GM12878 (cell line): Measurements from ENCODE around the gene CHMP6. TPM values are rescaled to one million over a fixed set of nuclear protein-coding genes. Genes with fewer than 3 reads are reported as not detected.

ENCODE experiments used
- ATAC-seq: fragments of 200-7000 bp; cut with Tn5 transposase; 3 replicates; pipeline ENCODE4 v1.9.1; 2020; ENCODE audit warnings: mild to moderate bottlenecking, moderate library complexity
- BruUV-seq: library from RNA; stranded (reverse); fragments of 400-500 nt; replicated peaks from 2 replicates; lab custom pipeline; 2021; lab: Mats Ljungman, UMichigan
- CTCF ChIA-PET: fragments of 300-600 bp; sonication (Branson Sonifier 250); formaldehyde crosslinking; extraction: SDS; loops from one replicate; lab custom pipeline; 2021; ENCODE audit warnings: inconsistent platforms; lab: Yijun Ruan, JAX
- POLR2A ChIA-PET: fragments of 350-600 bp; formaldehyde crosslinking; extraction: SDS; loops from one replicate; lab custom pipeline; 2021; ENCODE audit warnings: inconsistent platforms; lab: Charles Lee
- RAD21 ChIA-PET: fragments of 300-600 bp; sonication (Branson Sonifier 250); formaldehyde crosslinking; loops from one replicate; lab custom pipeline; 2023; ENCODE audit warnings: antibody characterized with exemption; ENCODE audit not compliant: unreplicated experiment; lab: Charles Lee
- SMC1A ChIA-PET: fragments of 300-600 bp; sonication (Branson Sonifier 250); formaldehyde crosslinking; loops from one replicate; lab custom pipeline; 2023; ENCODE audit not compliant: unreplicated experiment, uncharacterized antibody; lab: Charles Lee
- DNase-seq: peaks from one replicate; pipeline ENCODE4 v3.0.0-alpha.2; 2011; ENCODE audit warnings: low read depth, low spot score
- FAIRE-seq: peaks from 3 replicates; lab custom pipeline; 2011; peaks lifted over from hg19 to GRCh38; lab: Jason Lieb, UNC
- H2AFZ ChIP-seq: 2 replicates; pipeline ENCODE4 v1.6.0; 2011; ENCODE audit warnings: low read depth, low read length, control low read depth; ENCODE audit not compliant: control insufficient read depth
- H3K27ac ChIP-seq: 2 replicates; pipeline ENCODE4 v1.5.1; 2011; ENCODE audit warnings: control low read depth; ENCODE audit not compliant: control insufficient read depth, insufficient read depth
- H3K27me3 ChIP-seq, 2 experiments: replicated peaks in 1 of 2; 2 replicates each; pipeline versions ENCODE4 v1.6.0 to v1.6.1; 2011; ENCODE audit warnings: low read length in 1 of 2; ENCODE audit not compliant: control insufficient read depth in 2 of 2, insufficient read depth in 2 of 2
- H3K36me3 ChIP-seq, 2 experiments: 2 replicates each; pipeline ENCODE4 v1.5.1; 2011; ENCODE audit warnings: low read length in 1 of 2; ENCODE audit not compliant: control insufficient read depth in 2 of 2, insufficient read depth in 2 of 2
- H3K4me1 ChIP-seq: 2 replicates; pipeline ENCODE4 v1.6.1; 2011; ENCODE audit warnings: mild to moderate bottlenecking, low read length, moderate library complexity, mixed read lengths; ENCODE audit not compliant: control insufficient read depth, insufficient read depth
- H3K4me2 ChIP-seq: 2 replicates; pipeline ENCODE4 v1.6.0; 2011; ENCODE audit warnings: control low read depth; ENCODE audit not compliant: control insufficient read depth, insufficient read depth
- H3K4me3 ChIP-seq: fragments of 200-600 bp; sonication (generic); 2 replicates; pipeline ENCODE4 v1.5.1; 2016
- H3K79me2 ChIP-seq: 2 replicates; pipeline ENCODE4 v1.6.0; 2011; ENCODE audit warnings: low read length; ENCODE audit not compliant: control insufficient read depth, insufficient read depth
- H3K9ac ChIP-seq: 2 replicates; pipeline ENCODE4 v1.8.0; 2011; ENCODE audit warnings: low read length, control low read depth, mixed read lengths; ENCODE audit not compliant: control insufficient read depth, insufficient read depth
- H3K9me3 ChIP-seq: replicated peaks from 3 replicates; pipeline ENCODE4 v1.5.1; 2011; ENCODE audit warnings: mild to moderate bottlenecking, low read length; ENCODE audit not compliant: control insufficient read depth, insufficient read depth
- H4K20me1 ChIP-seq: 2 replicates; pipeline ENCODE4 v1.6.0; 2011; ENCODE audit not compliant: control insufficient read depth, insufficient read depth
- BACH1 ChIP-seq: fragments of 450-650 bp; IDR thresholded peaks from 2 replicates; pipeline ENCODE4 v1.6.1; 2017; ENCODE audit warnings: mild to moderate bottlenecking, borderline replicate concordance
- BHLHE40 ChIP-seq, 2 experiments: fragments of 450-650 bp in 1 of 2; IDR thresholded peaks; 2 replicates each; pipeline ENCODE4 v1.6.1; 2011 to 2017; ENCODE audit warnings: low read depth in 2 of 2, borderline replicate concordance in 1 of 2, improper control_type of control experiment in 1 of 2, low read length in 1 of 2, mild to moderate bottlenecking in 1 of 2
- CHD2 ChIP-seq: IDR thresholded peaks from 2 replicates; pipeline ENCODE4 v1.6.1; 2011; ENCODE audit warnings: low read depth, low read length, improper control_type of control experiment, borderline replicate concordance
- E2F4 ChIP-seq: IDR thresholded peaks from 2 replicates; pipeline ENCODE4 v1.6.1; 2012; ENCODE audit warnings: low read depth, low read length, improper control_type of control experiment
- EZH2 ChIP-seq: IDR thresholded peaks from 2 replicates; pipeline ENCODE4 v1.6.1; 2012; ENCODE audit warnings: low read depth, mild to moderate bottlenecking, control low read depth, inconsistent platforms, low read length, borderline replicate concordance; ENCODE audit not compliant: control insufficient read depth
- SUPT20H ChIP-seq: IDR thresholded peaks from 2 replicates; pipeline ENCODE4 v1.6.1; 2011; ENCODE audit warnings: low read depth, mild to moderate bottlenecking, low read length, moderate library complexity, borderline replicate concordance; ENCODE audit not compliant: control insufficient read depth
- WGBS: methylation state at CpG from one replicate; pipeline ENCODE4 v1.1.6; 2016; ENCODE audit warnings: low lambda C conversion rate; ENCODE audit not compliant: insufficient replicate concordance, insufficient coverage; ENCODE audit errors: missing lambda C conversion rate; 5-methylcytosine and 5-hydroxymethylcytosine counted together
- in situ Hi-C: fragments of 300-500 bp; cut with MboI; formaldehyde crosslinking; loops from 9 replicates; pipeline ENCODE4 v1.14.3; 2018; ENCODE audit warnings: mixed read lengths
- intact Hi-C: fragments of 100-400 bp; cut with micrococcal nuclease; formaldehyde crosslinking; loops from one replicate; pipeline ENCODE4 v1.14.2; 2022; ENCODE audit not compliant: unreplicated experiment
- polyA plus RNA-seq, 11 experiments: library from polyadenylated mRNA; depleted of rRNA in 4 of 11; unstranded in 6 of 11; stranded (reverse) in 5 of 11; fragments of >200 nt; fragmentation: Nextera tagmentation in 4 of 11; fragmentation: Illumina TruSeq in 1 of 11; extraction: Ambion mirVana in 4 of 11; extraction: Trizol in 1 of 11; gene quantifications; 1 replicate in 1 of 11; 2 replicates in 10 of 11; pipeline versions ENCODE4 v1.2.1 to v1.2.3, GENCODE V29; 2011 to 2016; ENCODE audit warnings: inconsistent platforms in 2 of 11, missing spikeins in 2 of 11, low read depth in 1 of 11
- total RNA-seq, 4 experiments: library from RNA; depleted of rRNA in 3 of 4; stranded (reverse); fragments of >200 nt in 3 of 4; fragmentation: Illumina TruSeq in 1 of 4; extraction: Trizol in 1 of 4; gene quantifications; 2 replicates each; pipeline versions ENCODE4 v1.2.1 to v1.2.3, GENCODE V29; 2013 to 2021

CHMP6 gene
- total and polyA plus RNA-seq, 10 of the 15 experiments (the other 5 are each of a cell fraction or from before 2014, with no cell fraction given): 0.21 to 37.9 (median 14.7) TPM

- intact Hi-C loops: loop anchor here (2.0 kb wide), 1 partner anchor 105 kb away; no protein-coding TSS in a partner anchor
- POLR2A ChIA-PET: no interaction called here
- Histone ChIP-seq H3K27ac (no peak overlapping the region), H3K79me2 (no peaks in the 10 kb centered on the region), H3K36me3 (no peaks in the 10 kb centered on the region), H3K27me3 (no peaks in the 10 kb centered on the region), H3K4me3 (no peak overlapping the region), H3K9me3 (no peaks in the 10 kb centered on the region), H2AFZ (no peak overlapping the region), H4K20me1 (no peaks in the 10 kb centered on the region), H3K9ac (no peak overlapping the region), H3K4me2 (no peak overlapping the region), H3K4me1 (no peaks in the 10 kb centered on the region)
- in situ Hi-C loops: loop anchor here (5.0 kb wide), 1 partner anchor 110 kb away; no protein-coding TSS in a partner anchor
- FAIRE-seq (no peak), DNase-seq (no peak), ATAC-seq (no peak)
- no TSS peak for BruUV-seq
- 59% methylated on average over 13 of the region's 13 CpGs for WGBS
- TF ChIP-seq E2F4: no peak
- TF ChIP-seq EZH2: no peak
- TF ChIP-seq CHD2: no peak
- TF ChIP-seq SUPT20H: no peak
- no peak for TF ChIP-seq BHLHE40 (IDR thresholded peaks at IDR 0.05; ENCODE audit: borderline replicate concordance in 1 of 2, low read depth in 2 of 2, low read length in 1 of 2)
- no peak for TF ChIP-seq BACH1
- RAD21 ChIA-PET: interaction anchor here (1.7 kb wide), 1 partner anchor 62 kb away, joined by 3 read pairs; no protein-coding TSS in a partner anchor
- SMC1A ChIA-PET: interaction anchor here (1.1 kb wide), 1 partner anchor 35 kb away, joined by 4 read pairs; no protein-coding TSS in a partner anchor
- CTCF ChIA-PET: interaction anchor here (0.6 to 2.1 kb wide), 4 partner anchors 10 to 398 kb away, joined by 3 to 6 read pairs (median 3); no protein-coding TSS in a partner anchor
Measured at GRCh38 chr17:80971704-80972304, 19.8 kb upstream of the CHMP6 start.
